K562 (cell line): ENCODE data around the gene GCN1. TPM values are rescaled to one million over a fixed set of nuclear protein-coding genes. Genes with fewer than 3 reads are reported as not detected.

ENCODE experiments used
- BRCA1 ChIP-seq, 2 experiments: fragments of 450-650 bp in 1 of 2; sonication (generic) in 1 of 2; formaldehyde crosslinking in 1 of 2; IDR thresholded peaks; 2 replicates each; pipeline versions ENCODE4 v1.5.0 to v1.6.1; 2017 to 2020; ENCODE audit warnings: mild to moderate bottlenecking in 1 of 2, missing genetic modification reagents in 1 of 2
- ELF1 ChIP-seq: fragments of 200-800 bp; sonication (Bioruptor generic); IDR thresholded peaks from 2 replicates; pipeline ENCODE4 v1.6.1; 2016; ENCODE audit warnings: missing genetic modification characterization, missing compliant biosample characterization
- ERF ChIP-seq: fragments of 450-650 bp; formaldehyde crosslinking; IDR thresholded peaks from 2 replicates; pipeline ENCODE4 v1.4.0; 2020; ENCODE audit warnings: mild to moderate bottlenecking, mixed read lengths
- FOS ChIP-seq: IDR thresholded peaks from 3 replicates; pipeline ENCODE4 v1.6.1; 2011; ENCODE audit not compliant: insufficient read length; ENCODE audit errors: extremely low read depth
- FOXP4 ChIP-seq: sonication (generic); formaldehyde crosslinking; IDR thresholded peaks from 2 replicates; pipeline ENCODE4 v1.8.0; 2022; ENCODE audit warnings: mild to moderate bottlenecking, missing genetic modification reagents, borderline replicate concordance
- KLF10 ChIP-seq: fragments of 250-450 bp; sonication (Bioruptor Pico); IDR thresholded peaks from 2 replicates; pipeline ENCODE4 v1.6.1; 2021; ENCODE audit warnings: matching md5 sums
- SRSF3 ChIP-seq: fragments of 200-400 bp; formaldehyde crosslinking; IDR thresholded peaks from 2 replicates; pipeline ENCODE4 v1.6.1; 2016; ENCODE audit warnings: mild to moderate bottlenecking, low read length, moderate library complexity; ENCODE audit not compliant: insufficient read depth
- ZNF77 ChIP-seq: fragments of 250-450 bp; sonication (Bioruptor Pico); IDR thresholded peaks from 2 replicates; pipeline ENCODE4 v1.5.0; 2020
- polyA plus RNA-seq, 8 experiments: library from polyadenylated mRNA; depleted of rRNA in 4 of 8; stranded (reverse) in 5 of 8; unstranded in 3 of 8; fragments of >200 nt; fragmentation: Nextera tagmentation in 2 of 8; fragmentation: Illumina TruSeq in 1 of 8; extraction: Ambion mirVana in 2 of 8; extraction: Trizol in 1 of 8; gene quantifications; 2 replicates each; pipeline versions ENCODE4 v1.2.1 to v1.2.3, GENCODE V29; 2011 to 2014; ENCODE audit warnings: inconsistent platforms in 1 of 8, missing spikeins in 1 of 8
- total RNA-seq, 7 experiments: library from RNA; depleted of rRNA in 6 of 7; stranded (reverse); fragments of >200 nt in 6 of 7; fragmentation: Illumina TruSeq in 2 of 7; extraction: Trizol in 2 of 7; gene quantifications; 2 replicates each; pipeline versions ENCODE4 v1.2.1 to v1.2.3, GENCODE V29; 2011 to 2021; ENCODE audit warnings: low replicate concordance in 1 of 7
- TF ChIP-seq, protein P1 (sequence below): sonication (generic); formaldehyde crosslinking; IDR thresholded peaks from 2 replicates; pipeline ENCODE4 v1.8.0; 2022; ENCODE audit warnings: mild to moderate bottlenecking, missing genetic modification reagents
- TF ChIP-seq, protein P2 (sequence below): fragments of 250-450 bp; sonication (Bioruptor Pico); IDR thresholded peaks from 2 replicates; pipeline ENCODE4 v1.4.0; 2020
- TF ChIP-seq, protein P3 (sequence below): sonication (generic); formaldehyde crosslinking; IDR thresholded peaks from 2 replicates; pipeline ENCODE4 v1.8.0; 2022; ENCODE audit warnings: mild to moderate bottlenecking, missing genetic modification reagents
- TF ChIP-seq, protein P4 (sequence below): sonication (generic); formaldehyde crosslinking; IDR thresholded peaks from 2 replicates; pipeline ENCODE4 v1.8.1; 2022; ENCODE audit warnings: missing genetic modification reagents

Gene GCN1
- total and polyA plus RNA-seq, 9 of the 15 experiments (the other 6 are each of a cell fraction or from before 2014, with no cell fraction given): 11.9 to 190 (median 51.7) TPM

- TF ChIP-seq, protein P1, sequence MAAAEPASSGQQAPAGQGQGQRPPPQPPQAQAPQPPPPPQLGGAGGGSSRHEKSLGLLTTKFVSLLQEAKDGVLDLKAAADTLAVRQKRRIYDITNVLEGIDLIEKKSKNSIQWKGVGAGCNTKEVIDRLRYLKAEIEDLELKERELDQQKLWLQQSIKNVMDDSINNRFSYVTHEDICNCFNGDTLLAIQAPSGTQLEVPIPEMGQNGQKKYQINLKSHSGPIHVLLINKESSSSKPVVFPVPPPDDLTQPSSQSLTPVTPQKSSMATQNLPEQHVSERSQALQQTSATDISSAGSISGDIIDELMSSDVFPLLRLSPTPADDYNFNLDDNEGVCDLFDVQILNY: no peak
- TF ChIP-seq FOXP4 (CRISPR knock-in tag) (peak; percentile 68; the same call in 1 of the 2 replicates), ZNF77 (no peak), BRCA1 (IDR thresholded peaks at IDR 0.05) (no peak), BRCA1 (CRISPR knock-in tag; IDR thresholded peaks at IDR 0.05) (no peak), FOS (peak; percentile 41), KLF10 (CRISPR knock-in tag) (no peak), SRSF3 (no peak), ELF1 (tag) (0 out of 2 replicates have a peak, but pooled peaks have one; percentile 46), ERF (CRISPR knock-in tag) (no peak)
- TF ChIP-seq, protein P2, sequence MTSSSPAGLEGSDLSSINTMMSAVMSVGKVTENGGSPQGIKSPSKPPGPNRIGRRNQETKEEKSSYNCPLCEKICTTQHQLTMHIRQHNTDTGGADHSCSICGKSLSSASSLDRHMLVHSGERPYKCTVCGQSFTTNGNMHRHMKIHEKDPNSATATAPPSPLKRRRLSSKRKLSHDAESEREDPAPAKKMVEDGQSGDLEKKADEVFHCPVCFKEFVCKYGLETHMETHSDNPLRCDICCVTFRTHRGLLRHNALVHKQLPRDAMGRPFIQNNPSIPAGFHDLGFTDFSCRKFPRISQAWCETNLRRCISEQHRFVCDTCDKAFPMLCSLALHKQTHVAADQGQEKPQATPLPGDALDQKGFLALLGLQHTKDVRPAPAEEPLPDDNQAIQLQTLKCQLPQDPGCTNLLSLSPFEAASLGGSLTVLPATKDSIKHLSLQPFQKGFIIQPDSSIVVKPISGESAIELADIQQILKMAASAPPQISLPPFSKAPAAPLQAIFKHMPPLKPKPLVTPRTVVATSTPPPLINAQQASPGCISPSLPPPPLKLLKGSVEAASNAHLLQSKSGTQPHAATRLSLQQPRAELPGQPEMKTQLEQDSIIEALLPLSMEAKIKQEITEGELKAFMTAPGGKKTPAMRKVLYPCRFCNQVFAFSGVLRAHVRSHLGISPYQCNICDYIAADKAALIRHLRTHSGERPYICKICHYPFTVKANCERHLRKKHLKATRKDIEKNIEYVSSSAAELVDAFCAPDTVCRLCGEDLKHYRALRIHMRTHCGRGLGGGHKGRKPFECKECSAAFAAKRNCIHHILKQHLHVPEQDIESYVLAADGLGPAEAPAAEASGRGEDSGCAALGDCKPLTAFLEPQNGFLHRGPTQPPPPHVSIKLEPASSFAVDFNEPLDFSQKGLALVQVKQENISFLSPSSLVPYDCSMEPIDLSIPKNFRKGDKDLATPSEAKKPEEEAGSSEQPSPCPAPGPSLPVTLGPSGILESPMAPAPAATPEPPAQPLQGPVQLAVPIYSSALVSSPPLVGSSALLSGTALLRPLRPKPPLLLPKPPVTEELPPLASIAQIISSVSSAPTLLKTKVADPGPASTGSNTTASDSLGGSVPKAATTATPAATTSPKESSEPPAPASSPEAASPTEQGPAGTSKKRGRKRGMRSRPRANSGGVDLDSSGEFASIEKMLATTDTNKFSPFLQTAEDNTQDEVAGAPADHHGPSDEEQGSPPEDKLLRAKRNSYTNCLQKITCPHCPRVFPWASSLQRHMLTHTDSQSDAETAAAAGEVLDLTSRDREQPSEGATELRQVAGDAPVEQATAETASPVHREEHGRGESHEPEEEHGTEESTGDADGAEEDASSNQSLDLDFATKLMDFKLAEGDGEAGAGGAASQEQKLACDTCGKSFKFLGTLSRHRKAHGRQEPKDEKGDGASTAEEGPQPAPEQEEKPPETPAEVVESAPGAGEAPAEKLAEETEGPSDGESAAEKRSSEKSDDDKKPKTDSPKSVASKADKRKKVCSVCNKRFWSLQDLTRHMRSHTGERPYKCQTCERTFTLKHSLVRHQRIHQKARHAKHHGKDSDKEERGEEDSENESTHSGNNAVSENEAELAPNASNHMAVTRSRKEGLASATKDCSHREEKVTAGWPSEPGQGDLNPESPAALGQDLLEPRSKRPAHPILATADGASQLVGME (CRISPR knock-in tag): no peak
- TF ChIP-seq, protein P3, sequence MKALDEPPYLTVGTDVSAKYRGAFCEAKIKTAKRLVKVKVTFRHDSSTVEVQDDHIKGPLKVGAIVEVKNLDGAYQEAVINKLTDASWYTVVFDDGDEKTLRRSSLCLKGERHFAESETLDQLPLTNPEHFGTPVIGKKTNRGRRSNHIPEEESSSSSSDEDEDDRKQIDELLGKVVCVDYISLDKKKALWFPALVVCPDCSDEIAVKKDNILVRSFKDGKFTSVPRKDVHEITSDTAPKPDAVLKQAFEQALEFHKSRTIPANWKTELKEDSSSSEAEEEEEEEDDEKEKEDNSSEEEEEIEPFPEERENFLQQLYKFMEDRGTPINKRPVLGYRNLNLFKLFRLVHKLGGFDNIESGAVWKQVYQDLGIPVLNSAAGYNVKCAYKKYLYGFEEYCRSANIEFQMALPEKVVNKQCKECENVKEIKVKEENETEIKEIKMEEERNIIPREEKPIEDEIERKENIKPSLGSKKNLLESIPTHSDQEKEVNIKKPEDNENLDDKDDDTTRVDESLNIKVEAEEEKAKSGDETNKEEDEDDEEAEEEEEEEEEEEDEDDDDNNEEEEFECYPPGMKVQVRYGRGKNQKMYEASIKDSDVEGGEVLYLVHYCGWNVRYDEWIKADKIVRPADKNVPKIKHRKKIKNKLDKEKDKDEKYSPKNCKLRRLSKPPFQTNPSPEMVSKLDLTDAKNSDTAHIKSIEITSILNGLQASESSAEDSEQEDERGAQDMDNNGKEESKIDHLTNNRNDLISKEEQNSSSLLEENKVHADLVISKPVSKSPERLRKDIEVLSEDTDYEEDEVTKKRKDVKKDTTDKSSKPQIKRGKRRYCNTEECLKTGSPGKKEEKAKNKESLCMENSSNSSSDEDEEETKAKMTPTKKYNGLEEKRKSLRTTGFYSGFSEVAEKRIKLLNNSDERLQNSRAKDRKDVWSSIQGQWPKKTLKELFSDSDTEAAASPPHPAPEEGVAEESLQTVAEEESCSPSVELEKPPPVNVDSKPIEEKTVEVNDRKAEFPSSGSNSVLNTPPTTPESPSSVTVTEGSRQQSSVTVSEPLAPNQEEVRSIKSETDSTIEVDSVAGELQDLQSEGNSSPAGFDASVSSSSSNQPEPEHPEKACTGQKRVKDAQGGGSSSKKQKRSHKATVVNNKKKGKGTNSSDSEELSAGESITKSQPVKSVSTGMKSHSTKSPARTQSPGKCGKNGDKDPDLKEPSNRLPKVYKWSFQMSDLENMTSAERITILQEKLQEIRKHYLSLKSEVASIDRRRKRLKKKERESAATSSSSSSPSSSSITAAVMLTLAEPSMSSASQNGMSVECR: no peak
- TF ChIP-seq, protein P4, sequence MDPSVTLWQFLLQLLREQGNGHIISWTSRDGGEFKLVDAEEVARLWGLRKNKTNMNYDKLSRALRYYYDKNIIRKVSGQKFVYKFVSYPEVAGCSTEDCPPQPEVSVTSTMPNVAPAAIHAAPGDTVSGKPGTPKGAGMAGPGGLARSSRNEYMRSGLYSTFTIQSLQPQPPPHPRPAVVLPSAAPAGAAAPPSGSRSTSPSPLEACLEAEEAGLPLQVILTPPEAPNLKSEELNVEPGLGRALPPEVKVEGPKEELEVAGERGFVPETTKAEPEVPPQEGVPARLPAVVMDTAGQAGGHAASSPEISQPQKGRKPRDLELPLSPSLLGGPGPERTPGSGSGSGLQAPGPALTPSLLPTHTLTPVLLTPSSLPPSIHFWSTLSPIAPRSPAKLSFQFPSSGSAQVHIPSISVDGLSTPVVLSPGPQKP: no peak
These were observed 36.9 kb upstream of the GCN1 start (continued) for GRCh38 chr12:120231316-120232011.
